Large intestine (tissue), 3 donors: ENCODE data around the gene VAPA. TPM values are rescaled to one million over a fixed set of nuclear protein-coding genes. Genes with fewer than 3 reads are reported as not detected.

Source experiments
- DNase-seq, 2 donors: peaks; one replicate each; pipeline versions ENCODE4 v3.0.0 to v3.0.0-alpha.2; 2013
- H3K27ac ChIP-seq: one replicate; pipeline ENCODE4 v1.5.1; 2013; ENCODE audit warnings: low read length
- H3K27me3 ChIP-seq: 2 replicates; pipeline ENCODE4 v1.6.1; 2013; ENCODE audit warnings: low read length; ENCODE audit not compliant: control insufficient read depth, insufficient read depth
- H3K36me3 ChIP-seq: 2 replicates; pipeline ENCODE4 v1.6.1; 2013; ENCODE audit warnings: low read length; ENCODE audit not compliant: control insufficient read depth, insufficient read depth
- H3K4me1 ChIP-seq: one replicate; pipeline ENCODE4 v1.6.1; 2013; ENCODE audit warnings: low read length; ENCODE audit not compliant: control insufficient read depth, insufficient read depth
- H3K4me3 ChIP-seq: one replicate; pipeline ENCODE4 v1.5.1; 2013; ENCODE audit warnings: low read length
- H3K9me3 ChIP-seq: one replicate; pipeline ENCODE4 v1.6.1; 2013; ENCODE audit warnings: mild to moderate bottlenecking, low read depth, low read length, moderate library complexity; ENCODE audit not compliant: control insufficient read depth
- WGBS: methylation state at CpG from one replicate; pipeline ENCODE4 v1.1.5; 2013; ENCODE audit warnings: low lambda C conversion rate; ENCODE audit not compliant: insufficient coverage; 5-methylcytosine and 5-hydroxymethylcytosine counted together
- polyA plus RNA-seq: library from polyadenylated mRNA; unstranded; fragments of 120-200 nt; gene quantifications from one replicate; pipeline ENCODE4 v1.2.1, GENCODE V29; 2013

Gene VAPA
- polyA plus RNA-seq, 1 donor = 268 TPM

DNA sequence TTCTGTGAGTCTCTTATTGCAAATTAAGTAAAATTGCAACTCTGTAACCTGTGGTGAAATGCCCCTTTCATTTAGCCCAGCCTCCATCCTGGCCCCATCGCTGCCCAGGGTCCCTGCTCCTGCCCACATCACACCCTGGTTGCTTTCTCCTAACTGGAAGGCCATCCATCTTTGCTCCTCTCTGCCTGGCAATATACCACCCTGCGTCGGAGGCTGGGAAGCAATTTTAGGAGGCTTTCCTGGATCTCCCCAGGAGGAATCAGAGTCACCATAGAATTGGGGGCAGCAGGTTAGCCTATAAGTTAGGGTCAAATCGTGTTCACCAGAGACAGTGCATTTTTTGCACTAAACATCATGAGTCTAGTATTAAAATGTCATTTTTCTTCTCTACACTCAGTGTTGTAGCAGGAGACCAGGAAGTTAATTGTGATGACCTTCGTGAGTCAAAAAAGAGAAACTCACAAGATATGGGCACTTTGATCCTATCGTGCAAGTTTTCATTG, 42.5 kb upstream of the VAPA start:
- Histone ChIP-seq H3K36me3 (no peaks in the 10 kb centered on the region), H3K4me1 (peaks cover 30% of the 10 kb centered on the region), H3K27me3 (no peaks in the 10 kb centered on the region), H3K4me3 (no peak overlapping the region), H3K9me3 (no peaks in the 10 kb centered on the region), H3K27ac (no peak overlapping the region)
- DNase-seq = peak in 1 of 2 donors; percentile 18
- WGBS = no CpG with 5 or more reads among the region's 6 CpGs

GRCh38 chr18:9872823-9873222, 41.0 kb upstream of the VAPA start:
- Histone ChIP-seq H3K27ac (no peak overlapping the region), H3K9me3 (no peaks in the 10 kb centered on the region), H3K4me3 (no peak overlapping the region), H3K4me1 (peaks cover 41% of the 10 kb centered on the region), H3K27me3 (no peaks in the 10 kb centered on the region), H3K36me3 (no peaks in the 10 kb centered on the region)
- no peak for DNase-seq

DNA sequence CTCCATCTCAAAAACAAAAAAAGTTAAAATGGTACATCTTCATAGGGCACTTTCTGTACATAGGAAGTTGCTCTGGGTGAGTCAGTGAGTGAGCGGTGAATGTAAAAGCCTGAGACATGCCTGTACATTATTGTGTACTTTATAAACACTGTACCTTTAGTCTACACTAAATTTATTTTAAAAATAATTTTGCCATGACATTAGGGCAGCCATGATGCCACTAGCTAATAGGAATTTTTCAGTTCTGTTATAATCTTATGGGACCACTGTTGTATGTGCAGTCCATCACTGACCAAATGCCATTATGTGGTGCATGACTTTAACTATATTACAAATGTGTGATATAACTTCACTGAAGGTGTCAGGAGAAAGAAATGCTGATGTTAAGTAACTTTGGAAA, 39.1 kb upstream of the VAPA start:
- H3K9me3 ChIP-seq = no peaks in the 10 kb centered on the region
- DNase-seq = no peak
- H3K4me1 ChIP-seq = peaks cover 30% of the 10 kb centered on the region
- H3K27ac ChIP-seq = no peak overlapping the region
- WGBS = no CpG with 5 or more reads among the region's 1 CpG
- no peak overlapping the region for H3K4me3 ChIP-seq
- no peaks in the 10 kb centered on the region for H3K36me3 ChIP-seq
- no peaks in the 10 kb centered on the region for H3K27me3 ChIP-seq

GRCh38 chr18:9876212-9876866, 37.5 kb upstream of the VAPA start:
- Histone ChIP-seq H3K4me3 (no peak overlapping the region), H3K36me3 (no peaks in the 10 kb centered on the region), H3K4me1 (peaks cover 15% of the 10 kb centered on the region), H3K27ac (peak overlapping the region; percentile 98), H3K9me3 (no peaks in the 10 kb centered on the region), H3K27me3 (no peaks in the 10 kb centered on the region)
- peak in 1 of 2 donors; percentile 32 for DNase-seq
- 60% methylated on average over 1 of the region's 2 CpGs for WGBS

DNA sequence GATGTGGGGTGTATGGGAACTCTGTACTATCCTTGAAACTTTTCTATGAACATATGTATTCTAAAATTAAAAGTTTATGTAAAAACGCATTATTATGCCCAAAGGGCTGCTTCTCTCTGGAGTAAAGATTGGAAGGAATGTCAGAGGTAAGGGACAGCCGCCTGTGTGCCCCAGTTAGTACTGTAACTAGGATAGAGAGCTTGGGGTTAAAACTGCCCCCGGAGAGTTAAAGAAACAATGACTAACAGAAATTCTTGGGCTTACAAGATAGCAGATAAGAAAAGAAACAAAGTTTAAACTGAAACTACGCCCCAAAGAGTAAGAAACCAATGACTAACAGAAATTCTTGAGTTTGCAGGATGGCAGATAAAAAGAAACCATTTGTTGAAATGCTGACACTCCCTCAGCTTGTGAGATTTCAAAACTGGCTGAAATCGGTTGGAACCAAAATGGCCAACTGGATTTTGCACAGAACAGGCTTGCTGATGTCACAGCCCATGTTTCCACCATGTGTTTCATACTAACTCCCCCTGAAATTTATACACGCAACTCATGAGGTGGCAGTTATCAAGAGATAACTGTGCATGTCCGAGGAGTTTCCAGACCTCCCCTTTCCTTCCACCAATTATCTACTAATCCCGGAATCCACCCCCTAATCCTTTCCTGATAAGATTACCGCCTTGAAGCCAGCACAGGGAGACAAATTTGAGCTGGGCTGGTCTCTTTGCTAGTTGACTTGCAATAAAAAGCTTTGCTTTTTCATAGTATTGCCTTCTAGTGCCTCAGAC, 36.8 kb upstream of the VAPA start:
- Histone ChIP-seq H3K27ac (peak overlapping the region; percentile 98), H3K36me3 (no peaks in the 10 kb centered on the region), H3K4me3 (peak overlapping the region; percentile 7), H3K4me1 (peaks cover 14% of the 10 kb centered on the region), H3K9me3 (no peaks in the 10 kb centered on the region), H3K27me3 (no peaks in the 10 kb centered on the region)
- WGBS = 10% methylated on average over 2 of the region's 9 CpGs
- peak; percentile 86 to 95 for DNase-seq

GRCh38 chr18:9877655-9878014, 36.2 kb upstream of the VAPA start:
- DNase-seq = no peak
- Histone ChIP-seq H3K27ac (peak overlapping the region; percentile 98), H3K27me3 (no peaks in the 10 kb centered on the region), H3K4me1 (peaks cover 14% of the 10 kb centered on the region), H3K4me3 (peak overlapping the region; percentile 7), H3K9me3 (no peaks in the 10 kb centered on the region), H3K36me3 (no peaks in the 10 kb centered on the region)

DNA sequence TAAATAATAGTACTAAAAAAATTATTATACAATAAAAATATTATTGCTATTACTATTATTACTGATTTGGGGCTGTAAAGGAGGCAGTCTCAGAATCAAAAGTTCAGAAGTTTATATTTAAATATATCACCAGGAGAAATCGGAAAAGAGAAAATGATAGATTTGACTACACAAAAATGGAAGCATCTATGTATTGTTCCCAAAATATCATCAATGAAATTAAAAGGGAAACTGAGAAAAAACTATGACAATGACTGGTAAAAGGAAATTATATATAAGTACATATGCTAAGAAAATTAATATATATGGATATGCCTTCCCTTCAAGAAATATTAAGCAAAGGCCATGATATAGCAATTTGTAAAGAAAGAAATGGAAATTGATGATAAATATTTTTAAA, 35.7 kb upstream of the VAPA start:
- peak overlapping the region; percentile 98 for H3K27ac ChIP-seq
- 83% methylated on average over 1 of the region's 1 CpG for WGBS
- no peak for DNase-seq

DNA sequence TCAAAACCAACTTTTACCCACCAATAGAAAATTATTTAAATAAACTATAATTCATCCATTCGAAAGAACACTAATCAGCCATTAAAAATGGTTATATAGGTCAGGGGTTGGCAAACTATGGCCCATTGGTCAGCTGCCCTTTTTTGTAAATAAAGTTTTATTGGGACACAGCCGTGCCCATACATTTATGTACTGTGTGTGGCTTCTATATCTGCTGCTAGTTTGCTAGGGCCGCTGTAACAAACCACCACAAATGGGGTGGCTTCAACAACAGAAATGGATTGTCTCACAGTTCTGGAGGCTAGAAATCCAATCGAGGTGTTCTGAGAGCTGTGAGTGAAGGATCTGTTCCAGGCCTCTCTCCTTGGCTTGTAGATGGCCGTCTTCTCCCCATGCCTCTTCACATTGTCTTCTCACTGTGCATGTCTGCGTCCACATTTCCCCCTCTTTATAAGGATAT, 35.0 kb upstream of the VAPA start:
- no peaks in the 10 kb centered on the region for H3K27me3 ChIP-seq
- DNase-seq = no peak
- no CpG with 5 or more reads among the region's 6 CpGs for WGBS

More for the DNA sequence above, 35.7 kb upstream of the VAPA start:
- H3K4me1 ChIP-seq = peaks cover 14% of the 10 kb centered on the region
- H3K36me3 ChIP-seq = no peaks in the 10 kb centered on the region
- no peaks in the 10 kb centered on the region for H3K9me3 ChIP-seq
- H3K27me3 ChIP-seq = no peaks in the 10 kb centered on the region
- H3K4me3 ChIP-seq = no peak overlapping the region

GRCh38 chr18:9884090-9884489, 29.7 kb upstream of the VAPA start:
- Histone ChIP-seq H3K9me3 (no peaks in the 10 kb centered on the region), H3K4me1 (no peaks in the 10 kb centered on the region), H3K36me3 (no peaks in the 10 kb centered on the region), H3K27ac (no peak overlapping the region), H3K4me3 (no peak overlapping the region), H3K27me3 (no peaks in the 10 kb centered on the region)
- DNase-seq = no peak
- no CpG with 5 or more reads among the region's 6 CpGs for WGBS

More for the DNA sequence above, 35.0 kb upstream of the VAPA start:
- Histone ChIP-seq H3K9me3 (no peaks in the 10 kb centered on the region), H3K4me3 (no peak overlapping the region), H3K27ac (no peak overlapping the region), H3K4me1 (peaks cover 14% of the 10 kb centered on the region), H3K36me3 (no peaks in the 10 kb centered on the region)

- no peak overlapping the region for H3K27ac ChIP-seq
- no peaks in the 10 kb centered on the region for H3K27me3 ChIP-seq
- H3K4me1 ChIP-seq = no peaks in the 10 kb centered on the region
- no peaks in the 10 kb centered on the region for H3K36me3 ChIP-seq
- H3K9me3 ChIP-seq = no peaks in the 10 kb centered on the region
- WGBS = 95% methylated on average over 2 of the region's 12 CpGs
- no peak for DNase-seq
- no peak overlapping the region for H3K4me3 ChIP-seq
Measured at GRCh38 chr18:9884532-9885140, 29.2 kb upstream of the VAPA start.
